Stimulated activated CD8-positive, alpha-beta memory T cell treated with anti-CD3 and anti-CD28 coated beads, Interleukin-12 subunit alpha, Interleukin-12 subunit beta, amount 100 ng/mL, for 4 hours (primary cell): Measurements from ENCODE around the gene ENO1.

Source experiments
- DNase-seq: peaks from one replicate; pipeline ENCODE4 v3.0.0-alpha.2; 2020; ENCODE audit warnings: low read depth

Gene ENO1

DNA sequence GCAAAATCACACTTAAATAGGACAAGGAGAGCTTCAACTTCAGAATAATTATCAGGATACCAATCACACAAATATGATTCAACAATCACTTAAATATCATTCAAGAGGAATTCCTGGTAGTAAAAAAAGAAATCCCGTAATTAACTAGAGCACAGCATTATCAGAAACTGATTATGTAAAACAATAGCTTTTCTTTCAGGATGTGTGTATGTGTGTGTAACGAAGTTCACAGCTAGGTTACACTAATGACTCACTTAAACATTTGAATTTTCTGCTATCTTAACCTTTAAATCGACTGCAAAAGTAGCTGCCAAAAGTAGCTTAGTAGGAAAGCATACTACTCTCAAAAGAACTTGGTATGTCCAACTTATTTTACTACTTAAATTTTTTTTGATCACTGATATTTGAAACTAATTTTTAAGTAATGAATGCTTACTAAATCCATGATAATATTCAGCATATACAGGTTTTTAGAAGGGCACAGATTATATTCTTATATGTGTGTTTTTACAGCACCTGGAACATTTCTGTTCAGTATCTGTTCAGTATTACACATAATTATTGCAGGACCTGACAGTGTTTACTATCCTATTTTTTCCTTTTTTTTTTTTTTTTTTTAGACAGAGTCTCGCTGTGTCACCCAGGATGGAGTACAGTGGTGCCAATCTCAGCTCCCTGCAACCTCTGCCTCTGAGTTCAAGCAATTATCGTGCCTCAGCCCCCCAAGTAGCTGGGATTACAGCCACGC is 65.3 kb downstream of the ENO1 start:
- no peak for DNase-seq

DNA sequence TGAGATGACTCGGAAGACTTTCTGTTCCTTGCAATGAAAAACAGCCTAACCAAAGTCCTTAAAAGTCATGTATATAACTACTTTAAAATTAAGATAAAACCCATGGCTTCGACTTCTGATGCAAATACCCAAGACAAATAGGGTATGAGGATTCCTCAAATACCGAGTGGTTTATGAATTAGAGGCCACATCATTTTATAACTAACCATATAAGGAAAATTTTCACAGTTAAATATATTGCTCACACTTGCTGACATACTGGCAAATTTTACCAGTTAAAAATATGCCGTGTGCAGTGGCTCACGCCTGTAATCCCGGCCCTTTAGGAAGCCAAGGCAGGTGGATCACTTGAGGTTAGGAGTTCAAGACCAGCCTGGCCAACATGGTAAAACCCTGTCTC is 66.4 kb downstream of the ENO1 start:
- DNase-seq, result no peak
